Upper lobe of left lung (tissue), 4 donors: Measurements from ENCODE around the gene KLB.

Source experiments
- CTCF ChIP-seq, 6 experiments: fragments of 450-650 bp in 4 of 6; fragments of 200-600 bp in 2 of 6; sonication (generic) in 2 of 6; IDR thresholded peaks; one replicate each; pipeline ENCODE4 v1.5.1; 2016 to 2019; ENCODE audit warnings: antibody characterized with exemption in 6 of 6
- EP300 ChIP-seq, 4 donors: sonication (generic); formaldehyde crosslinking; IDR thresholded peaks; one replicate each; pipeline ENCODE4 v1.5.1; 2017; ENCODE audit warnings: antibody characterized with exemption in 4 of 4, control low read depth in 2 of 4

- no peak for TF ChIP-seq EP300 (IDR thresholded peaks at IDR 0.05)
- TF ChIP-seq CTCF (IDR thresholded peaks at IDR 0.05) = no peak
These were observed 39.7 kb downstream of the KLB start for GRCh38 chr4:39446483-39446841.
